ENCODE measurements around the gene SLC35F3.
"Not testable (repeated sequence)": the region's sequence is repeated elsewhere in the genome, so short reads cannot be mapped to it uniquely, and the experiment has no call there.

The SLC35F3 gene

GRCh38 chr1:234205966-234206365, 301.5 kb downstream of the SLC35F3 start:
- ChIA-PET CTCF (interaction anchor here (1.4 kb wide), 1 partner anchor 11 kb away, joined by 5 read pairs; no protein-coding TSS in a partner anchor), POLR2A (no interaction called here)

GRCh38 chr1:234206651-234207284, 302.3 kb downstream of the SLC35F3 start:
- Histone ChIP-seq H3K27ac (ENCODE audit: insufficient read depth in 1 of 2, low read depth in 1 of 2, low read length in 2 of 2, poor library complexity in 1 of 2, severe bottlenecking in 2 of 2) (no peak overlapping the region), H3K4me1 (ENCODE audit: control extremely low read depth in 1 of 4, control insufficient read depth in 4 of 4, insufficient read depth in 4 of 4, low read length in 3 of 4) (no peaks in the 10 kb centered on the region), H3K9me3 (ENCODE audit: control extremely low read depth in 1 of 5, control insufficient read depth in 4 of 5, insufficient read depth in 2 of 5, low read depth in 1 of 5, low read length in 4 of 5) (no peaks in the 10 kb centered on the region), H3K4me3 (ENCODE audit: control insufficient read depth in 1 of 7, extremely low read depth in 1 of 7, insufficient read depth in 4 of 7, low read depth in 2 of 7, low read length in 6 of 7) (no peak overlapping the region), H3K36me3 (ENCODE audit: control insufficient read depth in 4 of 4, insufficient read depth in 4 of 4, low read length in 3 of 4) (no peaks in the 10 kb centered on the region), H3K27me3 (replicated peaks in 2 of 5; ENCODE audit: control insufficient read depth in 4 of 5, insufficient read depth in 5 of 5, low read length in 4 of 5) (no peaks in the 10 kb centered on the region)
- ChIA-PET CTCF (interaction anchor here (1.4 kb wide), 1 partner anchor 12 kb away, joined by 5 read pairs; no protein-coding TSS in a partner anchor), POLR2A (no interaction called here)
- no peak for DNase-seq
- WGBS (ENCODE audit: insufficient coverage): 87% methylated on average over 18 of the region's 18 CpGs

More at GRCh38 chr1:234205966-234206365, 301.5 kb downstream of the SLC35F3 start:
- Histone ChIP-seq H3K27me3 (replicated peaks in 2 of 5; ENCODE audit: control insufficient read depth in 4 of 5, insufficient read depth in 5 of 5, low read length in 4 of 5) (no peaks in the 10 kb centered on the region), H3K4me1 (ENCODE audit: control extremely low read depth in 1 of 4, control insufficient read depth in 4 of 4, insufficient read depth in 4 of 4, low read length in 3 of 4) (no peaks in the 10 kb centered on the region), H3K9me3 (ENCODE audit: control extremely low read depth in 1 of 5, control insufficient read depth in 4 of 5, insufficient read depth in 2 of 5, low read depth in 1 of 5, low read length in 4 of 5) (no peaks in the 10 kb centered on the region), H3K36me3 (ENCODE audit: control insufficient read depth in 4 of 4, insufficient read depth in 4 of 4, low read length in 3 of 4) (no peaks in the 10 kb centered on the region), H3K27ac (ENCODE audit: insufficient read depth in 1 of 2, low read depth in 1 of 2, low read length in 2 of 2, poor library complexity in 1 of 2, severe bottlenecking in 2 of 2) (no peak overlapping the region), H3K4me3 (ENCODE audit: control insufficient read depth in 1 of 7, extremely low read depth in 1 of 7, insufficient read depth in 4 of 7, low read depth in 2 of 7, low read length in 6 of 7) (no peak overlapping the region)
- WGBS (ENCODE audit: insufficient coverage): 76% methylated on average over 5 of the region's 7 CpGs
- no peak for DNase-seq

- H3K36me3 ChIP-seq (ENCODE audit: control insufficient read depth in 4 of 4, insufficient read depth in 4 of 4, low read length in 3 of 4): no peaks in the 10 kb centered on the region
- 100% methylated on average over 1 of the region's 3 CpGs for WGBS (ENCODE audit: insufficient coverage)
- no peaks in the 10 kb centered on the region for H3K9me3 ChIP-seq (ENCODE audit: control extremely low read depth in 1 of 5, control insufficient read depth in 4 of 5, insufficient read depth in 2 of 5, low read depth in 1 of 5, low read length in 4 of 5)
- no peak overlapping the region for H3K27ac ChIP-seq (ENCODE audit: insufficient read depth in 1 of 2, low read depth in 1 of 2, low read length in 2 of 2, poor library complexity in 1 of 2, severe bottlenecking in 2 of 2)
- peaks cover 2 to 5% (median 3%) of the 10 kb centered on the region in 4 experiments for H3K4me1 ChIP-seq (ENCODE audit: control extremely low read depth in 1 of 4, control insufficient read depth in 4 of 4, insufficient read depth in 4 of 4, low read length in 3 of 4)
- no peak for DNase-seq
- POLR2A ChIA-PET: interaction anchor here (0.6 kb wide), 1 partner anchor 139 kb away, joined by 4 read pairs; no protein-coding TSS in a partner anchor
- H3K27me3 ChIP-seq (replicated peaks in 2 of 5; ENCODE audit: control insufficient read depth in 4 of 5, insufficient read depth in 5 of 5, low read length in 4 of 5): no peaks in the 10 kb centered on the region
- H3K4me3 ChIP-seq (ENCODE audit: control insufficient read depth in 1 of 7, extremely low read depth in 1 of 7, insufficient read depth in 4 of 7, low read depth in 2 of 7, low read length in 6 of 7): no peak overlapping the region
- CTCF ChIA-PET: no interaction called here
Observed at GRCh38 chr1:234208351-234208750, 303.9 kb downstream of the SLC35F3 start.

- H3K4me3 ChIP-seq (ENCODE audit: control insufficient read depth in 1 of 7, extremely low read depth in 1 of 7, insufficient read depth in 4 of 7, low read depth in 2 of 7, low read length in 6 of 7): no peak overlapping the region
- 88% methylated on average over 1 of the region's 1 CpG for WGBS (ENCODE audit: insufficient coverage)
- CTCF ChIA-PET: no interaction called here
Observed at GRCh38 chr1:234208791-234209190, 304.3 kb downstream of the SLC35F3 start.

GRCh38 chr1:234210429-234210828, 306.0 kb downstream of the SLC35F3 start:
- H3K36me3 ChIP-seq (ENCODE audit: control insufficient read depth in 4 of 4, insufficient read depth in 4 of 4, low read length in 3 of 4); H3K9me3 ChIP-seq (ENCODE audit: control extremely low read depth in 1 of 5, control insufficient read depth in 4 of 5, insufficient read depth in 2 of 5, low read depth in 1 of 5, low read length in 4 of 5); H3K27ac ChIP-seq (ENCODE audit: insufficient read depth in 1 of 2, low read depth in 1 of 2, low read length in 2 of 2, poor library complexity in 1 of 2, severe bottlenecking in 2 of 2); DNase-seq; POLR2A ChIA-PET; H3K4me3 ChIP-seq (ENCODE audit: control insufficient read depth in 1 of 7, extremely low read depth in 1 of 7, insufficient read depth in 4 of 7, low read depth in 2 of 7, low read length in 6 of 7): not testable (repeated sequence)
- Histone ChIP-seq H3K27me3 (replicated peaks in 2 of 5; ENCODE audit: control insufficient read depth in 4 of 5, insufficient read depth in 5 of 5, low read length in 4 of 5) (peaks cover 0 to 11% (median 6%) of the 10 kb centered on the region in 5 experiments), H3K4me1 (ENCODE audit: control extremely low read depth in 1 of 4, control insufficient read depth in 4 of 4, insufficient read depth in 4 of 4, low read length in 3 of 4) (peaks cover 5 to 24% (median 15%) of the 10 kb centered on the region in 4 experiments)
- CTCF ChIA-PET: interaction anchor here (2.2 kb wide), 1 partner anchor 99 kb away, joined by 5 read pairs; no protein-coding TSS in a partner anchor
- WGBS (ENCODE audit: insufficient coverage): 100% methylated on average over 1 of the region's 1 CpG

More at GRCh38 chr1:234208791-234209190, 304.3 kb downstream of the SLC35F3 start:
- no peak overlapping the region for H3K27ac ChIP-seq (ENCODE audit: insufficient read depth in 1 of 2, low read depth in 1 of 2, low read length in 2 of 2, poor library complexity in 1 of 2, severe bottlenecking in 2 of 2)
- H3K4me1 ChIP-seq (ENCODE audit: control extremely low read depth in 1 of 4, control insufficient read depth in 4 of 4, insufficient read depth in 4 of 4, low read length in 3 of 4): peaks cover 5 to 10% (median 8%) of the 10 kb centered on the region in 4 experiments
- POLR2A ChIA-PET: no interaction called here
- H3K27me3 ChIP-seq (replicated peaks in 2 of 5; ENCODE audit: control insufficient read depth in 4 of 5, insufficient read depth in 5 of 5, low read length in 4 of 5): no peaks in the 10 kb centered on the region
- DNase-seq: no peak
- no peaks in the 10 kb centered on the region for H3K9me3 ChIP-seq (ENCODE audit: control extremely low read depth in 1 of 5, control insufficient read depth in 4 of 5, insufficient read depth in 2 of 5, low read depth in 1 of 5, low read length in 4 of 5)
- H3K36me3 ChIP-seq (ENCODE audit: control insufficient read depth in 4 of 4, insufficient read depth in 4 of 4, low read length in 3 of 4): no peaks in the 10 kb centered on the region

GRCh38 chr1:234211855-234212254, 307.4 kb downstream of the SLC35F3 start:
- POLR2A ChIA-PET; H3K36me3 ChIP-seq (ENCODE audit: control insufficient read depth in 4 of 4, insufficient read depth in 4 of 4, low read length in 3 of 4); DNase-seq; H3K9me3 ChIP-seq (ENCODE audit: control extremely low read depth in 1 of 5, control insufficient read depth in 4 of 5, insufficient read depth in 2 of 5, low read depth in 1 of 5, low read length in 4 of 5); H3K27ac ChIP-seq (ENCODE audit: insufficient read depth in 1 of 2, low read depth in 1 of 2, low read length in 2 of 2, poor library complexity in 1 of 2, severe bottlenecking in 2 of 2); H3K4me3 ChIP-seq (ENCODE audit: control insufficient read depth in 1 of 7, extremely low read depth in 1 of 7, insufficient read depth in 4 of 7, low read depth in 2 of 7, low read length in 6 of 7): not testable (repeated sequence)
- Histone ChIP-seq H3K4me1 (ENCODE audit: control extremely low read depth in 1 of 4, control insufficient read depth in 4 of 4, insufficient read depth in 4 of 4, low read length in 3 of 4) (peaks cover 5 to 24% (median 15%) of the 10 kb centered on the region in 4 experiments), H3K27me3 (replicated peaks in 2 of 5; ENCODE audit: control insufficient read depth in 4 of 5, insufficient read depth in 5 of 5, low read length in 4 of 5) (peaks cover 0 to 21% (median 10%) of the 10 kb centered on the region in 5 experiments)
- WGBS (ENCODE audit: insufficient coverage): 95% methylated on average over 2 of the region's 2 CpGs
- CTCF ChIA-PET: interaction anchor here (1.4 to 4.9 kb wide), 6 partner anchors 12 to 115 kb away, joined by 3 to 33 read pairs (median 6); no protein-coding TSS in a partner anchor

Measured in common myeloid progenitor, CD34-positive (primary cell).